CD4-positive, alpha-beta T cell treated with Interleukin-10 for 1 hour (primary cell): Measurements from ENCODE around the gene TSPAN3.

ENCODE experiments used
- DNase-seq: peaks from one replicate; pipeline ENCODE4 v3.0.0-alpha.2; 2020

The TSPAN3 gene

GRCh38 chr15:77032647-77033416, 38.1 kb downstream of the TSPAN3 start:
- DNase-seq, result no peak

GRCh38 chr15:77032052-77032646, 38.8 kb downstream of the TSPAN3 start:
- no peak for DNase-seq

- no peak for DNase-seq
Observed at GRCh38 chr15:77031376-77032050, 39.4 kb downstream of the TSPAN3 start.

GRCh38 chr15:77030928-77031375, 40.0 kb downstream of the TSPAN3 start:
- DNase-seq, result no peak

GRCh38 chr15:77030048-77030927, 40.6 kb downstream of the TSPAN3 start:
- DNase-seq, result no peak

- no peak for DNase-seq
Observed at GRCh38 chr15:77029166-77030047, 41.5 kb downstream of the TSPAN3 start.

GRCh38 chr15:77028451-77029165, 42.3 kb downstream of the TSPAN3 start:
- DNase-seq, result no peak

- DNase-seq, result no peak
Observed at GRCh38 chr15:77027697-77028450, 43.0 kb downstream of the TSPAN3 start.

- no peak for DNase-seq
Observed at GRCh38 chr15:77027111-77027696, 43.7 kb downstream of the TSPAN3 start.

- no peak for DNase-seq
Observed at GRCh38 chr15:77026501-77027110, 44.3 kb downstream of the TSPAN3 start.

GRCh38 chr15:77025941-77026411, 44.9 kb downstream of the TSPAN3 start:
- no peak for DNase-seq

GRCh38 chr15:77025083-77025901, 45.6 kb downstream of the TSPAN3 start:
- no peak for DNase-seq

- peak; percentile 70 for DNase-seq
Observed at GRCh38 chr15:77024273-77025082, 46.4 kb downstream of the TSPAN3 start.

- peak; percentile 20 for DNase-seq
Observed at GRCh38 chr15:77023576-77024272, 47.2 kb downstream of the TSPAN3 start.

GRCh38 chr15:77022646-77023575, 48.0 kb downstream of the TSPAN3 start:
- no peak for DNase-seq
